D721Med (cell line): Measurements from ENCODE around the gene COL13A1.

ENCODE experiments used
- DNase-seq: peaks from one replicate; pipeline ENCODE4 v3.0.0; 2011; ENCODE audit warnings: low spot score; ENCODE audit not compliant: insufficient read length
- FAIRE-seq: peaks from 2 replicates; lab custom pipeline; 2011; peaks lifted over from hg19 to GRCh38; lab: Jason Lieb, UNC
- TF ChIP-seq, protein P1 (sequence below): IDR thresholded peaks from 2 replicates; pipeline ENCODE4 v1.5.1; 2012; ENCODE audit warnings: mild to moderate bottlenecking, control low read depth; ENCODE audit not compliant: insufficient read depth; ENCODE audit errors: missing control alignments

COL13A1 gene

DNA sequence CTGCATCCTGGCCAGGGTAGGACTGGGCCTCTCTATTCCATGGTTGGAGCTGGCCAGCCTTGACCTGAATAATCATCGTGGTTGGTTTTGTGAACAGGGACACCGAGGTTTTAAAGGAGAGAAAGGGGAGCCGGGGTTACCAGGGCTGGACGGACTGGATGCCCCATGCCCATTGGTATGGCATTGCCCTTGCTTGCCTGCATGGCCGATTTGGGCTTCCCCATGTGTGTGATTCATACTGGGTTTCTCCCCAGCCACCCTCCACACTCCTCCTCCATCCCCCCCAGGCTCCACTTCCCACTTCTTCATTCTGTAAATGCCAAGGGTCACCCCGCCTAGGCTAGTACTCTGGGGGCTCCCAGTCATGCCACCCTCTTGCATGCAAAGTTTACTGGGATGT, 152.1 kb downstream of the COL13A1 start:
- FAIRE-seq (no peak), DNase-seq (no peak)
- TF ChIP-seq, protein P1, sequence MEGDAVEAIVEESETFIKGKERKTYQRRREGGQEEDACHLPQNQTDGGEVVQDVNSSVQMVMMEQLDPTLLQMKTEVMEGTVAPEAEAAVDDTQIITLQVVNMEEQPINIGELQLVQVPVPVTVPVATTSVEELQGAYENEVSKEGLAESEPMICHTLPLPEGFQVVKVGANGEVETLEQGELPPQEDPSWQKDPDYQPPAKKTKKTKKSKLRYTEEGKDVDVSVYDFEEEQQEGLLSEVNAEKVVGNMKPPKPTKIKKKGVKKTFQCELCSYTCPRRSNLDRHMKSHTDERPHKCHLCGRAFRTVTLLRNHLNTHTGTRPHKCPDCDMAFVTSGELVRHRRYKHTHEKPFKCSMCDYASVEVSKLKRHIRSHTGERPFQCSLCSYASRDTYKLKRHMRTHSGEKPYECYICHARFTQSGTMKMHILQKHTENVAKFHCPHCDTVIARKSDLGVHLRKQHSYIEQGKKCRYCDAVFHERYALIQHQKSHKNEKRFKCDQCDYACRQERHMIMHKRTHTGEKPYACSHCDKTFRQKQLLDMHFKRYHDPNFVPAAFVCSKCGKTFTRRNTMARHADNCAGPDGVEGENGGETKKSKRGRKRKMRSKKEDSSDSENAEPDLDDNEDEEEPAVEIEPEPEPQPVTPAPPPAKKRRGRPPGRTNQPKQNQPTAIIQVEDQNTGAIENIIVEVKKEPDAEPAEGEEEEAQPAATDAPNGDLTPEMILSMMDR, result no peak

DNA sequence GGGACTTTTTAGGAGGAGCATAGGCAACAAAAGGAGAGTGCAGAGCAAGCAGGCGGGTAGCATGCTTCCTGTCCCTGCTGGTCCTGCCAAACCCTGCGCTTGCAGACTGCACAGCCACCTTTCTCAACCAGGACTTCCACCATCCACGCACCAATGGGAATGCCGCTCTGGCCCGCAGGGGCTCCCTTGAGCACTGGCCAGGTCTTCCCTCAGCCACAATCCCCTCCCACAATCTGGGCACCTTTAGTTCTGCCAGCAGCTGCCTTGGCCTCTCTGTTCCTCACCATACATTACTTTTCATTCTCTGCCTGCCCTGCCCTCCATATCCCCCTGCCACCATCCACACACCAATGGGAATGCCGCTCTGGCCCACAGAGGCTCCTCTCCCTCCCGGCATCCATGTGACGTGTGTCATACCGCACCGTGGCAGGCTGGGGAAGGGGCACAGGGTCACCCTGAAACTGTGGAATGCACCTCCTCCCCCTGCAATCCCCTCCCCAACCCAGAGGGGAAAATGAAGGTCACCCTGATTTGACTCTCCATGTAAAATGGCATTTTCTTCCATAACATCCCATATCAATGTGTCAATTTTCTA, 153.6 kb downstream of the COL13A1 start:
- no peak for DNase-seq
- TF ChIP-seq, protein P1, result no peak
- FAIRE-seq, result no peak

DNA sequence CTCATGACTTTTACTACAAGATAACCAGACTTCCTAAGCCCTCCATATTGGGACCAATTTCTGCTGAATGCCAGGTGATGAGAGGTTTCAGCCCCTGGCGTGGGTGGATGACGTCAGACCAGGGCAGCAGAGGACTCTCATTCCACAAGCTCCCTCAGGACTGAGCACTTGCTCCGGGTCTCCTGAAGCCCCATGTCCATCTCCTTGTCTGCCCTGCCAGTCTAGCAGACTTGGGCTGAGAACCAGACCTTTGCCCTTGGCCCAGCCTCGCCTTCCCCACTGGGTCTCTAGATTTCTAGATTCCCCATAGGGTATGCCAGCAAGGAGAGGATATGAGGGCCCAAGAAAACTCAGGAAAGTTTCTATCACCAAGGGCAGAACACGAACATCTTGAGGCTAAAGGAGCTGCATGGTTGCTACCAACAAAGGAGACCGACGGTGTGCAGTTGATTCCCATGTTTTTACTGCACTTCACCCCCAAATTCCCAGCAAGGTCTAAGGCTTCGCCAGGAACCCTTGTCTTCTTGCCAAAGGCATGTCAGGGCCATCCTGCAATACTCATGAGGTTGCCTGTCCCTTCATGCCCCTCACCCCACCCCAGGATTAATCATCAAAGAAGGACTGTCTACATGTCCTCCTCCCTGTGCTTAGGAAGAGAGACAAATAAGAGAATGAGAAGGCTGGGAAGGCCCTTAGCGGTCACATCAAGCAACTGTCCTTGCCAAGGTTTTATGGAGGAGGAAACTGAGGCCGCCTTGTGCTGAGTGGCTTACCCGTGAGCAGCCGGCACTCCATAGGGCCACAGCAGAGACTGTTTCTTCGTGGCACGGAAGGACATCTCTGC, 154.4 kb downstream of the COL13A1 start:
- DNase-seq (no peak), FAIRE-seq (no peak)
- TF ChIP-seq, protein P1, result no peak

GRCh38 chr10:69956741-69957230, 155.1 kb downstream of the COL13A1 start:
- no peak for DNase-seq
- TF ChIP-seq, protein P1, result no peak
- no peak for FAIRE-seq

DNA sequence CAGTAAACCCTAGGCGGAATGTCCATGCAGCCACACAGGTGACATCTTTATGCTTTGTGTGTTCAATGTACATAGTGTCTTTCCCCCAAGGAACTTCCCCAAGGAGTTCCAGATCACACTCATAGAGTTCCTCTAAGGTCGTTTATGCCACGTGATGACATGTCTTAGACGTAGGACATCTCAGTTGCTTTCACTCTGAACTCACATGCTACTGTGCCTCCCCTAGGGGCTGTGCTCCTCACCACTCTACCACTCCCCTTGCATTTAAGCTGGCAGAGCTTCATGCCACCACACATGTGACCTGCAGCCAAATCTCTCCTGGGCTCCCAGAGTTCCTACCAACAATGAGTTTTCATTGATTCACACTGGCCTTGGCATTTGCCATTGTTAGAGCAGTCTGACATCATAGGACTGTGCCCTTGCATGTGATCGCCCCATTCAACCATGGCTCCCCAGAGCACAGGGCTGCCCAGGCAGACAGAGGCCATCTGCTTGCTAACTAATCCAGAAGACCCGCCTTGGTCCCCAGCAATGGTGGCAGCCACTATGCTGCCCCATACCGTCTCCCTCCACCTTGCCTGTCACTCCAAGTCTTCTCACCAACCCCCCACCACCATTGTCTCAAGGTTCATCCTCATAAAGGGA, 155.7 kb downstream of the COL13A1 start:
- TF ChIP-seq, protein P1, result no peak
- DNase-seq (no peak), FAIRE-seq (no peak)

DNA sequence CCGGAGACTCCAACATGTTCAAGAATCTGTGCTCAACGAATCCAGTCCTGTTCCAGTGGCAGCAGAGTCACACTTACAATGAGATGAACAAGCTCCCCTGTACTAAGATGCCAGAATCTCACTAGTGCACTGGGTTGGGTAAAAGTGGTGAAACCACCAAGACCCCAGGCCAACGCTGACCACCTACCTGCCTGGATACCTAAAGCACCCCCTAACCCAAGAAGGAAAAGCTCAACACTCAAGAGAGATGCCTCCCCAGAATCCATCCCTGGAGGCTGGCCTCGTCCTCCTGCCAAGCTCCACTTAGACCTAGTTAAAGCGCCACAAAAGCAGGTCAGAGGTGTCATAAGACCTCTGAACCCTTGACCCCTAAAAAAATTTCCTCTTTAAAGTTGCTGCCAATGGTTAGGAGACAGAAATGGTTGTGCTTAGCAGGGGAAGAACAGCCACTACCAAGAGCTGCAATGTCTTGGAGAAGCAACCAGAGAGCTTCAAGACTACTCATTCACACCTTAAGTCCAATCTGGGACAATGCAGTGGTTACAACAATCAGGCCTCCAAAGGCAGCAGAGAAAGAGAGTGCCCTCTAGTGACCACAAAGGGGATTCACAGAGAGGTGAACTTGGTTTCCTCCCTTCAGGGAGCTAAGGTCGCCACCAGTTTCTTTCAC, 156.3 kb downstream of the COL13A1 start:
- TF ChIP-seq, protein P1, result peak; percentile 51
- FAIRE-seq (no peak), DNase-seq (no peak)
